ENCODE data around the gene DAZ2.
"Not testable (repeated sequence)": the region's sequence is repeated elsewhere in the genome, so short reads cannot be mapped to it uniquely, and the experiment has no call there.

Gene DAZ2

GRCh38 chrY:23210681-23211080 lies 8.7 kb upstream of the DAZ2 start:
- not testable (repeated sequence) for H3K4me3 ChIP-seq (ENCODE audit: insufficient read depth in 1 of 2, low read depth in 1 of 2, low read length in 2 of 2); H3K4ac ChIP-seq (ENCODE audit: low read depth in 1 of 2, low read length in 2 of 2); H2BK5ac ChIP-seq (ENCODE audit: low read depth, low read length, poor library complexity, severe bottlenecking); H3K9me3 ChIP-seq (ENCODE audit: control insufficient read depth, low read length); H4K91ac ChIP-seq (ENCODE audit: low read length); H3K18ac ChIP-seq (ENCODE audit: low read depth in 1 of 2, low read length in 2 of 2); H3K79me1 ChIP-seq (replicated peaks; ENCODE audit: low read length, poor library complexity, severe bottlenecking); DNase-seq; H2BK15ac ChIP-seq (ENCODE audit: low read depth, poor library complexity, severe bottlenecking); H2AK5ac ChIP-seq (ENCODE audit: low read length, severe bottlenecking); H3K23ac ChIP-seq (ENCODE audit: low read length in 2 of 2); H3K4me1 ChIP-seq (ENCODE audit: control insufficient read depth, insufficient read depth, low read depth, low read length); H2BK120ac ChIP-seq (ENCODE audit: low read depth, low read length); H3K27ac ChIP-seq (ENCODE audit: low read length, poor library complexity, severe bottlenecking); H3K14ac ChIP-seq (ENCODE audit: low read length in 2 of 2); H4K8ac ChIP-seq (ENCODE audit: low read length); H3K36me3 ChIP-seq (ENCODE audit: control insufficient read depth in 1 of 2, insufficient read depth in 2 of 2, low read depth in 1 of 2, low read length in 2 of 2); H3K9ac ChIP-seq (ENCODE audit: low read length); H3K27me3 ChIP-seq (ENCODE audit: control insufficient read depth in 1 of 2, insufficient read depth in 1 of 2, low read length in 2 of 2); H2BK12ac ChIP-seq (ENCODE audit: low read length in 2 of 2); H3K4me2 ChIP-seq (ENCODE audit: low read length, poor library complexity, severe bottlenecking); H2AFZ ChIP-seq (ENCODE audit: low read depth, low read length)
- WGBS, result no CpG with 5 or more reads among the region's 4 CpGs

All from mesenchymal stem cell (in vitro differentiated cells and primary cell).